ENCODE data around the gene DIPK1A.

Gene DIPK1A

DNA sequence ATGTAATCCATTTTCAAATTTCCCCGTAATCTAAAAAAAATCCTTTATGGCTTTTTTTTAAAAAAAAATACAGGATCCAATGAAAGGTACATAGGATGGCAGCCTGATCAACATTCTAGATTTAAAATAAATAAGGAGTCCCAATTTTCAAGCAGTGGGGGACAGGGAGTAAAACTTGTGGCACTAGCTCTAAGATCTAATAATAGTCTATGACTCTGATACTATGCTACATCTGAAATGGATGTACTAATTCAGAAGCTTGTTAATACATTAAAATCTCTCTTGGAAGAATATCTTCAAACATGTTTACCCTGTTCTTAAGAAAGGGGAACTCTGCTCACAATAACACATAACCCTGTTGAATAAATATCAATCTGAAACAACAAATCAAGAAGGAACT, 8.5 kb downstream of the DIPK1A start:
- DNase-seq (ENCODE audit: low spot score), result no peak

DNA sequence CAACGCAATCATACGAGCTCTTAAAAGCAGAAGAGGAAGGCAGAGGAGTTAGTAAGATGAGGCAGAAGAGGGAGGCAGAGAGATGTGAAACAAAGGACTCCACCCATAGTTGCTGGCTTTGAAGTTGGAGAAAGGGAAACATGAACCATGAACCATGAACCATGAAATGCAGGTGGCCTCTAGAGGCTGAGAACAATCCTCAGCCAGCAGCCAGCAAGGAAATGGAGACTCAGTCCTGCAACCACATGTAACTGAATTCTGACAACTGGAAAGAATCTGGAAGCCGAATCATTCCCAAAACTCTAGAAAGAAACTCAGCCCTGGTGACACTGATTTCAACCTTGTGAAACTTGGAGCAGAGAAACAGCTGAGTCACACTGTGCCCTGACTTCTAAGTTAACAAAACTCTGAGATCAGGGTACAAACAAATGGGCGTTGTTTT, 10.1 kb downstream of the DIPK1A start:
- no peak for DNase-seq (ENCODE audit: low spot score)

DNA sequence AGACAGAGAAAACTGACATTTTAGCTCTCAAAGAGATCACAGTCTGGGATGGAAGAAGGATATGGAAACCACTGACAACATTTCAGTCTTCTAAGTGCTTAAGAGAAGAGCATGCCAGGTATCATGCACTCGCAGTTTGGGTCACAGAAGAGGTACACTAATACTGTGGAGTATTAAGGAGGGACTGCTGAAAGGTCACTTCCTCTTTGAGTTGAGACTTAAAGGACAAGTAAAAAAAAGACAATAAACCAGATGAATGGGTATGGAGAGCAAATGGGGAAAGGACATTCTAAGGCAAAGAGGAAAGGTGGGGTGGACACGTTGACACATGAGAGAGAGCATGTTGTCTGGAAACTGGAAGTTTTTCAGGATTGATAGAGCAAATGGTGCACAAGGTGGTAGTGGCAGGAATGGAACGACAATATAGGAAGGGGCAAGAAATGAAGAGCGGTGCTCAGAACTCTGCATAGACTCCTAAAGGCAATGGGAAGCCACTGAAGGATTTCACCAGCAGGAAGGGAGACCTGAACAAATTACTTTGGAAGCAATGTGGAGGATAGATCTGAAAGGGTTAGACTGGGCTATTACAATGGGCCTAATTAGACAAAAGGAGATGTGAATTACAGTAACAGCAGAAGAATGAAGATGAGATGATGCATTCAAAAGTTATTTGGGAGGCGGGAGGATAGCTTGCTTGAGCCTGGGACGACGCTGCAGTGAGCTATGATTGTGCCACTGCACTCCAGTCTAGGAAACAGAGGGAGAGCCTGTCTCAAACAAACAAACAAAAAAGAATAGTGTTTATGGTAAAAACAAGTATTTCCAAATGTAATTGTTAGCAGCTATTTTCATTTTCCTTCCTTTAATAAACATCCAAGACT, 11.1 kb downstream of the DIPK1A start:
- no peak for DNase-seq (ENCODE audit: low spot score)

DNA sequence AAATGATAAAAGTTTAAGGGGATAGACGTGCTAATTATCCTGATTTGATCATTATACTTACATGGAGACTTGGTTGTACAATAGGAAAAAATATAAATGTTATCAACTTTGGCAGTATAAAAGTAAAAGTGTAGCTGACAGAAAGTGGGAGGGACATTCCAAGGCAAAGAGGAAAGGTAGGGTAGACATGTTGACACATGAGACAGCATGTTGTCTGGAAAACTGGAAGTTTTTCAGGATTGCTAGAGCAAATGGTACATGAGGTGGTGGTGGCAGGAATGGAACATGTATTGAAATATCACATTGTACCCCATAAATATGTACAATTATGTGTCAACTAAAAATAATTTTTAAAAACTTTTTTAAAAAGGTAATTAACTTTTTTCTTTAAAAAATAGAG, 13.2 kb downstream of the DIPK1A start:
- DNase-seq (ENCODE audit: low spot score), result no peak

DNA sequence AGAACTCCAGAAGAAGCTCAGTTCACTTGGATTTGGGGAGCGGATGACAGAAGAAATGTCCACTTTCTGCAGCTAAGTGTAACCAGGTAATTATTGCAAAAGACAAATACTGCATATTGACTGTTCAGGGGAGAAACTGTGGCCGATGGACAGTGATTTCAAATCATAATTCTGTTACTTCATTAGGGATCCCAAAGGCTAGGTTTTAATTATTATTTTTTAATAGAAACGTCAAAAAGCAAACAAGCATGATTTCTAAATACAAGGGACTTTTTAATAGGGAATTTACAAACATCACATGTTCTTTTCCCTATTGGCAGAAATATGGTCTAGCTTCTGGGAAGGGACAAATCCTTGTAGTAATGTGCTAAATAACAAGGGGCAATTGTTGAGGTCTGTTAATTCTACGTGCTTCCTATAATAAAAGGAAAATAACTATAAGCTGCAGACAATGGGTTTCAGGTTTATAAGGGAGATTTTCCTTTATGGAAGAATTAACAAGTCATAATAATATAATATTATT, 15.5 kb downstream of the DIPK1A start:
- no peak for DNase-seq (ENCODE audit: low spot score)

DNA sequence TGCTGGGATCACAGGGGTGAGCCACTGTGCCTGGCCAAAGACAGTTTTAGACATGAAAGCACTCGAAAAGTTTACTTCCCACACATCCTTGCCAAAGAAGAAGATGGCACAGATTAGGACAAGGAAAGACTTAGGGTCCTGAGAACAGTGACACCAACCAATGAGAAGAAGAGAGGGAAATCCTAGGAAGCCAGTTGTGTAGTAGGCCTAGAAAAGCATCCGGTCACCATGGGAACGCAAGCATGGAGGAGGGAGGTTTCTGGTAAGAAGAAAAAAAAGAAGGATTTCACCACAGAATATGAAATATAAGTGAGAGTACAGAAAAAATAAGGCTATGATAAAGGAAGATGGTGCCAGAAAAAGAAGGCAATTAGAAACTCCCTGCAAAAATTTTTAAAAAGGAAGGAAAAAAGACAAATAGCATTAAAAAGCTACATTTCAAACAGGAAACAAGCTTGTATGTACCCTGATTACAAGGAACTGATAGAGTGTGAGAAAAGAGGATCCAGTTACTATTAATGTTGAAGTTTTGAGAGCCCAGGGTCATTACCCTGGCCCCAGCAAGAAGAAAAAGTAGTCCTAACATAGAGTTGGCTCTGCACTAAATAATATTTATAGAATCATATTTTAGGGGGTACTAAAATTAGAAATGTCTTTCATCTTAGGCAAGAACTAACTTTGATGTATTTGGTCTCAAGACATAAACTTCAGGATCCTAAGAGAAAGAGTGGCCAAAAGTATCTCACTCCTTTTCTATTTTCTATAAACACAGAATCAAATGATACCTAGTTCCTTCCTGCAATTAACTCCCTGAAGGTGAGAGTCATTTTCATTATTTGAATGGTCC, 16.1 kb downstream of the DIPK1A start:
- no peak for DNase-seq (ENCODE audit: low spot score)

DNA sequence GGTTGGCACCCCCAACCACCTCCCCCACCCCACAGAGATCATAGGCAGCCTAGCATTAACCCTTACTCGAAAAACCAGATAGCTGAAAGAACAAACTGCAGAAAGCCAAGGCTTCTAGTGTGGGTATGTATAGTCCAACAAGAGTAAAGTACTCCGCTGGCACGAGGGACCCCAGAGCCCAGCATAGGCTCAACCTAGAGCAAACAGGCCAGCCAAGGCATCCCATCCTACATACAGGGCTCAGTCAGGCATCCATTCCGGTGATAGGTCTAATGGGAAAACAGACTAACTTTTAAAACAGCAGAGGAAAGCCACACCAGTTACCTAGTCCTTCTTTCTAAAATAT, 17.8 kb downstream of the DIPK1A start:
- no peak for DNase-seq (ENCODE audit: low spot score)

DNA sequence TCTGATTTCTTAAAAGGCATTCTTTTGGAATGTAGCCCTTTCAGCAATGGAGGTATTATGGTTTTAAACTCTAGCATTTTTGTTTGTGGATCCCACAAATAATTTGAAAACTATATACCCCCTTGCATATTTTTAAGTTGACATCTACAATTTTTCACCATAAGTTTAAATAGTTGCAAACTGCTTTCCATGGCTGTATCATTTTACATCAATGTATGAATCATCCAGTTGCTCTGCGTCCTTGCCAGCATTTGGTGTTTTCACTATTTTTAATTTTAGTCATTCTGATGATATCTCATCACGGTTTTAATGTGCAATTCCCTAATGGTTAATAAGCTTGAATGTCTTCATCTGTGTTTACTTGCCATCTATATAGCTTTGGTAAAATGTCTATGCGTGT, 20.7 kb downstream of the DIPK1A start:
- DNase-seq (ENCODE audit: low spot score), result no peak

DNA sequence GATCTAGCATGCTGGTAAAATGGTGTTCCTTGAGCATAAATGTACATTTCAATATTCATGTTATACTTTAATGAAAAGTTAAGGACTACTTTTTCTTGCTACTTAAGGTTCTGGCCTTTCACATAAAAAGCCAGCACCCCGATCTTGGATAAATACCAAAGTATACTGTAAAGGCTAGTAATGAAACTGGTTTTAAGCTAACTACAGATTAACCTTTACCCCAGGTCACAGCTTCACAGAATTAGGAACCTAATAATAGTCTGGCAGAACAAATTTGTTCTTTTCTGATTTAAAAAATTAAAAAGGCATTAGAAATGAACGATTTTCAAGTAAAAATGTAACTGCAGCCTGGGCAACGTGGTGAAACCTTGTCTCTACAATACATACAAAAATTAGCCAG, 23.5 kb downstream of the DIPK1A start:
- DNase-seq (ENCODE audit: low spot score), result no peak

DNA sequence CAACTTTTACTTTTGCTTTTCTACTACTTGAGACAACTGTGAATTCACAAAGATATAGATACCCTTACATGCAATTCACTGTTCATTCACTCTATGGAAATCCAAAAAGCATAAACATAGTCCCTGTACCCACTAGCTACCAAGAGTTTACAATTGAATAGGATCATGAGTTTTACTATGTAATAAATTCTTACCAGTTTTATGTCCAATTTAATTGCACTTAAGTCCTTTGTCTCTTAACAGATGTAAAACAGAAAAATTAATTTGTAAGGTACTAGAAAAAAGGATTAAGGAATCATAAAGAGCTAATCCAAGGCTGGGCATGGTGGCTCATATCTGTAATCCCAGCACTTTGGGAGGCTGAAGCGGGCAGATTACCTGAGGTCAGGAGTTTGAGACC, 24.4 kb downstream of the DIPK1A start:
- no peak for DNase-seq (ENCODE audit: low spot score)

DNA sequence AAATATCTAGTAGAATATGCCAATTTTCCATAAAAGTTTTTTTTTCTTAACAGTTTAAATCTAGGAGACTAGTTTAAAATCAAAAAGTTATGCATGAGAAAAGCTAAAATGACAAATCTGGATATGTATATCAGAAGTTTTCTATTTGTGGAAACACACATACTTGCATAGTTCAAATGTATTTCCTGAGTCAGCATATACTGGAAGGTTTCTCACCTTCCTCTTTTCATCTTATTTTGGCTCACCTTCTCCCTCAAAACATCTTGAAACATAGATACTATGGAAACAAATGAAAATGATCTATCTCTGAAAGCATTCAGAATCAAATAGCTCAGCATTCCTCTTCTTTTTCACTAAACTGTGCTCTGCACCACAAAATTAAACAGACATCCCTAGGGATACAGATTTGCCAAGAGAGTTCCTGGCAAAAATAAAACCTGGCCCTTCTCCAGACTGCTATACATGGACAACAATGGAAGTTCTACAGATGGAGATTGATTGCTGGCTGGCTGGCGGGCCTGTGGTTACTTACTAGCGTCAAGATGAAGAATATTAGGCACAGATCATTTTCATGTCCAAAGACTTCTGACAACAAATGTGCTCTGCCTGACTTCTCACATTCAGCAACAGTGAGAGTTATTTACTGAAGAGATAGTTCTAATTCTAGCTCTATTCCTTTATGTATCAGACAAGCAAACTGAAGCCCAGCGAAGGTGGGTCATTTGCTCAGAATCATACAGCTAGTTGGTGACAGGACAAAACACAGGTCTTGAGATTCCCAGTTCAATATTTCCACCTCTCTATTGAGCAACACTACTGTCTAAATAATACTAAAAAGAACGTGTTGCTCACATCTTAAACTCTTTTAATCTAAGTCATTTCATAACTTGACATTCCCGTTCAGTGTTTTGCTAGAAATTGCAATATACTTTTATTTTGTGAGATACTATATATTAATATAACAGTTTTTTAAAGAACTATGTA, 26.6 kb downstream of the DIPK1A start:
- DNase-seq (ENCODE audit: low spot score), result no peak

DNA sequence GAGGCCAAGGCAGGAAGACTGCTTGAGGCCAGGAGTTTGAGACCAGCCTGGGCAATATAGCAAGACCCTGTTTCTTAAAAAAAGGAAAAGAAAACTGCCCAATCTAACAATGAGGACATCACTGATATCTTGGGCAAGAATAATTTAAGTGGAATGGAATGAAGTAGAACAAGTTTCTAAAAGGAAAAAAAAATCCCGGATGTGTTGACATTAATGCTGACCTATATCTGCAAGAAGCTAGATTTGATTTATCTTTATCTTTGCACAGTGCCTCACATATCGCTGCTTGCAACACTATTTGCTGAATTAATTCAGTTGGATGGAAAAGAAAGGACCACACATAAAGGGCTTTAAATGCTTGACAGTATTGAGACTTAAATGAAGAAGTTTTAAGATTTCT, 27.8 kb downstream of the DIPK1A start:
- DNase-seq (ENCODE audit: low spot score), result no peak

DNA sequence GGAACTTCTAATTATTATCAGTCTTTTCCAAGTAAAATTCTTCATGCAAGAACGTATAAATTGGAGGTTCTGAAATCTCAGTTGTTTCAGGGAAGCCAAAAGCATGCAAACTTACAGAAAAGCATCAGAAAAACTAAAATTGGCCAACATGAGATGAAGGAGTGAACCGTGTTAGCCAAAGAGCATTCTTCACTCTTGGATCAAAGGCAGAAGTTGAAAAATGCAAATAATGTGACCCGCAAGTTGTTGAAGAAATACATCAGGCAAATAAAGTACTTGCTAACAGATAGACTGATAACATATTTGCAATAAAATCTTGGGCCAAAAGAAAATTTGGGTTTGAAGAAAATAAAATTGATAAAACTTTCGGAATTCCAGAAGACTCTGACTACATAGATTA, 29.6 kb downstream of the DIPK1A start:
- no peak for DNase-seq (ENCODE audit: low spot score)

DNA sequence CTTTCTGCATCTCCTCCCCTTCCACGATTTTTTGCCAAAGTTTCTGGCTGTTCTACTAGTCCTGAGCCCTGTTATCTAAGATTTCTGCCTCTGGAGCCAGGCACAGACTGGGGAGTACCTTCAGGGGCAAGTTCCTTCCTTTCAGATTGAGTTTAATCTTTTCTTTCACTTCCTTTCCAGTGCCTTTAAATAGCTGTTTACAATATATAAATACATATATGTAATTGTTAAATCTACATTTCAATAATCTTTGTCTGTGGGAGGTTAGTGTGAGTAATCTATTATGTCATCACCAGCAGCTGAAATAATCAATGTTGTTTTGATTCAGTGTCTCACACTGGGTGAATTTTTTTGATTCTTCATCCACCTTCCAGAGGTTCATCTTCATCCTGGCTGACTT, 31.8 kb downstream of the DIPK1A start:
- no peak for DNase-seq (ENCODE audit: low spot score)

DNA sequence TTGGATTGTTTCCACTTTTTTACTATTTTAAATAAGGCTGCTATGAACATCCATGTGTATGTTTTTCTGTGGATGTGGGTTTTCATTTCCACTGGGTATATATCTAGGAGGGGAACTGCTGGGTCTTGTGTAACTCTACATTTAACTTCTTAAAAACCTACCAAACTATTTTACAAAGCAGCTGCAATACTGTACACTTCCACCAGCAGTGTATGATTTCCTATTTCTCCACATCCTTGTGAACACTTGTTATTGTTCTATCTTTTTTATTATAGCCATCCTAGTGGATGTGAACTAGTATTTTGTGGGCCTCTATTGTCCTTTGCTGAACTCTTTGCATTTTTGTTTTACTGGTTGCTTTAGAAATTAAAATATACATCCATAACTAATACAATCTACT, 33.4 kb downstream of the DIPK1A start:
- no peak for DNase-seq (ENCODE audit: low spot score)

DNA sequence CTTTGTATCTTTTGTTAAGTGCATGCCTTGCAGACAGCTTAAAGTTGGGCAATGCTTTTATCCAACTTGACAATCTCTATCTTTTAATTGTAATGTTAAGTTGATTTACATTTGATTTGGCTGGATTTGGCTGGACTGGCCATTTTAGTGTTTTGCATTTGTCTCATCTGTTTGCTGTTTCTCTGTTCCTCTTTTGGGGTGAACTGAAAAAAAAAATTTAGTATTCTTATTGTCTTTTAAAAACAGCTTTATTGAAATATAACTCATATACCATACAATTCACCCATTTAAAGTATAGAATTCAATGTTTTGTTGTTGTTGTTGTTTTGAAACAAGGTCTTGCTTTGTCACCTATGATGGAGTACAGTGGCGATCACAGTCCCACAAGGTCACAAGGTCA, 34.4 kb downstream of the DIPK1A start:
- DNase-seq (ENCODE audit: low spot score), result no peak

DNA sequence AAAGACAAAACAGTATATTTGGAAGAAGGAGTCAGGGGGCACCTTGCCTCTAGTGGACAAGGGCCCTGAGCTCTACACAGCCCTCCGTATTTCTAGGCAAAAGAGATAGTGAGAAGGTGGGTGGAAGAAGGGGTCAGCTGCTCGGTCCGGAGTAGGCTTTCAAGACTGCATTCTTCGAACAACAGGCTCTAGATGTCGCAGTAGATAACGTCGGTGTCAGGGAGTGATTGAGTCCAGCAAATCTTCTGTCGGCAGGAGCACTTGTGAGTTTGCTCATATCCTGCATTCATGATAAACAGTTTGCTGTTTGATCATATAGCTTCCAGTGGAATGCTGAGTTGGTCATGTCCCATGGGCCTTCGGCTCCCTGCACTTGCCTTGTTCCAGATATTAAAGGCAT, 36.8 kb downstream of the DIPK1A start:
- DNase-seq (ENCODE audit: low spot score), result no peak

DNA sequence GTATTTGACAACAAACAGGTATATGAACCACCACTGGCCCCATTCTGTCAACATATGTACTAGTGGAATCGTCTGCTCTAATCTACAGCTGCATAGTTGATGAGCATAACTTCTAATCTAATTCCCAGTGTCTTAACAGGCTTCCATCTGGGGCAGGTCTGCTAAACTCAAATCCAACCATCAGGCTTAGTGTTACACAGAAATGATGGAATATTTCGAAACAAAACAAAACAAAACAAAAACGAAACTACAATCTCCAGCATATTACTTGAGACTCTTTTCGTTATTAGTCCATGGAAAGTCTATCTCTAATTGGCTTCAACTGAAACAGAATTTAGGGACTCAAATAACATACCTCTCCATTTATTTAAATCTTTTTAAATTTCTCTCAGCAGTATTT, 37.6 kb downstream of the DIPK1A start:
- DNase-seq (ENCODE audit: low spot score), result no peak

DNA sequence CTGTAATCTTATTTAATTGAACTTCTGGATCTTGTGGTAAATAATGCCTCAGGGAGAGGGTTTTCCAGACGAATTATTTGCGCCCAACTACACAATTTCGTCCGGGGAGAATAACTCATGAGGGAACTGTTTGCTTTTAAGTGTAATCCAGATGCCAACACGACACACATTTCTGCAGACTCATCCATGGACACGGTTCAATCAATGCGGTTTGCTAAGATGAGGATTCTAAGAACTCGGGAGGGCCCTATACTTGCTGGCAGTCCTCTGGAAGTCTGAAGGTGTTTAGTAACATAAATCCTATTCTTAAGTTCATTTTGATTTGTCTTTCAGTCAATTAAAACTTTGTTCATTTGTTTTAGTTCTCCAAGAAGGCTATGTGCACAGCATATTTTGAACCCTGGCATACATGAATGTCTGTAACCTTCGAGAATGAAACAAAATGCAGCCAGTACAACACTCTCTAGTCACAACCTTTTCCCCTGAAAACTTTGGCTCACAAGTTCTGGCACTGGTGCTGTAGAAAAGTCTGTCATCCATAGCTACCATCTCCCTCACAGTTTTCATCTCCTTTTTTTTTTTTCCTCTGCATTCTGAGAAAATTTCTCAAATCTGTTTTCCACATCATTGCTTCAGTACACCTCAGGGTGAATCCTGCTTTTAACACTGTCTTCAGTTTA, 38.8 kb downstream of the DIPK1A start:
- no peak for DNase-seq (ENCODE audit: low spot score)

DNA sequence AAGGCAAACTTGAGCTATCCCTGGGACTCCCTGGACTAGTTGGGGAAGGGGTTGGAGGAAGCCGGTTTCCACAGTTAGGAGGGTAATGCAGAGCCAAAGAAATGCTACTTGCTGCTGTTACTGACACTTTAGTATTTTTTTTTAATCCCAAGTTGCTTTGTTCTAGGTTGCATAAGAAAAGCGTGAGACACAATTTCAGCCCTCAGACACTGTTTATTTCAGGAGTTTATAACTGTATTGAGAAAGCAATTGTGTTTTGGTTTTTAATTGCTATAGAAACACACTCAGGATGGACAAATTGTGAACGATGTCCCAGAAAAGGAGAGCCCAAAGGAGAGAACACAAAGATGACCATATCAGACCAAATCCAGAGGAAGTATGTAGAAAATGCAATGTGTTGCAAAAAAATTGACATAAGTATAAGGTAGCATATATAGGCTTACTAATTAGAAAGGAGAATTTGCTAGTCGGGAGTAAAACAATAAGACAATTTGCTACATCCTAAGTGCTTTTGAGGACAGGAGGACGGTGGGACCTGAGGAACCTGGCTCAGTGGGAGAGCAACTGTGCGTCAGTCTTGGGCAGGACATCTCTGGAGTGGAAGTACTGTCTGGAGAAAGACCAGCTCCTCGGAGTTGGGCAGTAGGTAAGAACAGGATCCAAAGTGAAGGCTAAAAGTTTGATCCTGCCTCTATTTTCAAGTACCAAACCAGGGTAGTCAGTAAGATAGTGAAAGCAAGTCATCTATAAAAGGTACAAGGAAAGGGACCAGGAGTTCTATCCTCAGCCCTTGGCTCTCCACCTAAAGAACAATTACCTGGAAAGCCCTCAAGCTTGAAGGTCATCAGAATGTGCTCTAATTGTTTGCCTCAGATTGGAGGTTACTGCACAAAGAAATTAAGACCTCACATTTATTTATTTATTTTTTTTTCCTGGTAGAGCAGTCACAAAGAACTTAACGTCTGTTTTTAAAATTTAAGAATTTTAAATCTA, 39.9 kb downstream of the DIPK1A start:
- no peak for DNase-seq (ENCODE audit: low spot score)
